AG04449 (cell line): ENCODE data around the gene EIF3B.

Source experiments
- CTCF ChIA-PET: fragments of 350-600 bp; formaldehyde crosslinking; extraction: SDS; loops from one replicate; lab custom pipeline; 2021; ENCODE audit warnings: antibody characterized with exemption; lab: Yijun Ruan, JAX
- POLR2A ChIA-PET: fragments of 400-600, 350-600 bp; formaldehyde crosslinking; extraction: SDS; loops from one replicate; lab custom pipeline; 2020; ENCODE audit warnings: antibody characterized with exemption, inconsistent platforms; lab: Yijun Ruan, JAX
- DNase-seq: peaks from one replicate; pipeline ENCODE4 v3.0.0-alpha.2; 2010; ENCODE audit warnings: low read depth, low spot score
- H3K4me3 ChIP-seq: 2 replicates; pipeline ENCODE4 v1.5.1; 2011; ENCODE audit warnings: low read depth, mild to moderate bottlenecking, control low read depth, low read length
- CTCF ChIP-seq: IDR thresholded peaks from one replicate; pipeline ENCODE4 v1.5.1; 2011; ENCODE audit warnings: mild to moderate bottlenecking, moderate library complexity, low read length, control low read depth, inconsistent platforms; ENCODE audit not compliant: insufficient read depth; ENCODE audit errors: missing control alignments

EIF3B gene

DNA sequence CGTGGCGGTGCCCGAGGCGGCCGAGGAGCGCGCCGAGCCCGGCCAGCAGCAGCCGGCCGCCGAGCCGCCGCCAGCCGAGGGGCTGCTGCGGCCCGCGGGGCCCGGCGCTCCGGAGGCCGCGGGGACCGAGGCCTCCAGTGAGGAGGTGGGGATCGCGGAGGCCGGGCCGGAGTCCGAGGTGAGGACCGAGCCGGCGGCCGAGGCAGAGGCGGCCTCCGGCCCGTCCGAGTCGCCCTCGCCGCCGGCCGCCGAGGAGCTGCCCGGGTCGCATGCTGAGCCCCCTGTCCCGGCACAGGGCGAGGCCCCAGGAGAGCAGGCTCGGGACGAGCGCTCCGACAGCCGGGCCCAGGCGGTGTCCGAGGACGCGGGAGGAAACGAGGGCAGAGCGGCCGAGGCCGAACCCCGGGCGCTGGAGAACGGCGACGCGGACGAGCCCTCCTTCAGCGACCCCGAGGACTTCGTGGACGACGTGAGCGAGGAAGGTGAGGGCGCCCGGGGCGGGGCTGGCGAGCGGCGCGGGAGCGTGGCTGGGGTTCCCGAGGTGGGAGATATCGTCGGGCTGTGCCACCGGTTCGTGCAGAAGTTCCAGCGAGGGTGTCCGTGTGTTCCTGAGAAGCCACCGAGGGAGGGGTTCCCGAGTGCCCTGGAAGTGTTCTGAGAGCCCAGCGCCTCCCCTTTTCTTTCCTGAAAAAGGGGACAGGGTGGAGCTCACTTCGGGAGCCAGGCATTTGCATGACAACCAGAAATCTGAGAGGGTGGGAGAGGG is 495 bp downstream of the EIF3B start:
- no peak for TF ChIP-seq CTCF
- H3K4me3 ChIP-seq = peak overlapping the region; percentile 88
- ChIA-PET CTCF (interaction anchor here (1.0 to 3.4 kb wide), 4 partner anchors 9 to 146 kb away, joined by 4 to 16 read pairs (median 5); no protein-coding TSS in a partner anchor), POLR2A (interaction anchor here (1.5 to 1.7 kb wide), 5 partner anchors 36 to 180 kb away, joined by 3 to 6 read pairs (median 4); partner anchors contain the start of gene MAD1L1)
- no peak for DNase-seq

DNA sequence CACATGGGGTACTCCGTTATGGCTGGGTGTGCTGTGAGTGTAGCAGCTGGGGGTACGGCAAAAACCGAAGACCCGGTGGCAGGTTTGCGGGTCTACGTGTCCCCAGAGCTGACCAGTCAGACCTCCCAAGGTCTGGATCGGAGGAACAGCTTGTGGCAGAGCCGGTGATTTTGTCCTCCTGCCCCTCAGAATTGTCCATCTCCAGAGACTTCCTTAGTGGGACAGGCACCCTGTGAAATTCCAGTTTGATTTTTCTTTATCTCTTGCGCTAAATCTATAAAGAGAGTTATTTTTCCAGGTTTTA is 1.0 kb downstream of the EIF3B start:
- CTCF ChIA-PET = interaction anchor here (1.0 to 3.4 kb wide), 3 partner anchors 9 to 113 kb away, joined by 5 to 16 read pairs (median 5); no protein-coding TSS in a partner anchor
- no peak for TF ChIP-seq CTCF
- peak overlapping the region; percentile 88 for H3K4me3 ChIP-seq
- no peak for DNase-seq
- POLR2A ChIA-PET = no interaction called here

- H3K4me3 ChIP-seq = no peak overlapping the region
- DNase-seq = no peak
- no peak for TF ChIP-seq CTCF
- ChIA-PET CTCF (interaction anchor here (0.8 to 1.0 kb wide), 2 partner anchors 35 to 112 kb away, joined by 3 to 5 read pairs; no protein-coding TSS in a partner anchor), POLR2A (no interaction called here)
Measured at GRCh38 chr7:2357165-2357564, 2.5 kb downstream of the EIF3B start.

- POLR2A ChIA-PET = no interaction called here
- no peak overlapping the region for H3K4me3 ChIP-seq
- CTCF ChIA-PET = interaction anchor here (0.8 to 1.0 kb wide), 2 partner anchors 35 to 111 kb away, joined by 3 to 5 read pairs; no protein-coding TSS in a partner anchor
- DNase-seq = no peak
- no peak for TF ChIP-seq CTCF
Measured at GRCh38 chr7:2357571-2357970, 2.9 kb downstream of the EIF3B start.

DNA sequence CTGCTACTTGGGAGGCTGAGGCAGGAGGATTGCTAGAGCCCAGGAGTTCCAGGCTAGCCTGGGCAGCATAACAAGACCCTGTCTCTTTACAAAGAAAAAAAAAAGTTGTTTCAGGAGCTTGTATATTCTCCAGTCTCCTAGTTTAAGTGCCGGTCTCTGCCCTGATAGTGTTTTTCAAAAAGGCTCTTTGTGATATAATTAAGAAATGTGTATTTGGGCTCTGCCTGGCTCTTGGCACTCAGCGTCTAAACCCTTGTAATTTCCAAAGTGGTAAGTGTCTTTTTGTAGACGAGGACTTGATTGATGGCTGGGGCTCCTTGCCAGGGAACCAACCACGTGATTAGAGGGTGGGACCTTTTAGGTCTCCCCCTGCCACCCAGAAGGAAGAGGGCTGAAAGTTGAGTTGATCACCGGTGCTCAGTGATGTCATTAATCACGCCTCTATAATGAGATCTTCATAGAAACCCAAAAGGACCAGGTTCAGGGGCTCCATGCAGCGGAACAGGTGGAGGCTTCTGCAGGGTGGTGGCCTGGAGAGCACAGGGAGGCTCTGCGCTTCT is 4.4 kb downstream of the EIF3B start:
- no peak for DNase-seq
- no peak for TF ChIP-seq CTCF
- no peak overlapping the region for H3K4me3 ChIP-seq
- ChIA-PET CTCF (interaction anchor here (0.6 kb wide), 1 partner anchor 55 kb away, joined by 3 read pairs; no protein-coding TSS in a partner anchor), POLR2A (no interaction called here)

DNA sequence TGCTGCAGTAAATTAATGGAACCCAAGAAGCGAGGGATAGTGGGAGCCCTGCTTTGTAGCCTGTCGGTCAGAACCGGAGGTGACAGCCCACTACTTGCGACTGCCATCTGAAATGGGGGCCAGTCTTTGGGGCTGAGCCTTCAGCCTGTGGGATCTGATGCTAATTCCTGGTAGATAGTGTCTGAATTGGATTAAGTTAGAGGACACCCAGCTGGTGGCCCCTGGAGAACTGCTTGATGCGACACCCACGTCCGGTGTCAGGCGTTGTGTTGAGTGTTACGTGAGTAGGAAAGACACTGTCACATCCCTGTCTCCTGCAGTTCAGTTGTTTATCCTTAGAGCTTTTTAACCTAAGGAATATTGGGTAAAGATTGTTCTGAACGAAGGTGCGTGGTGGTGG is 5.0 kb downstream of the EIF3B start:
- TF ChIP-seq CTCF = no peak
- no peak for DNase-seq
- H3K4me3 ChIP-seq = no peak overlapping the region
- ChIA-PET CTCF (no interaction called here), POLR2A (no interaction called here)
